Neural progenitor cell (in vitro differentiated cells): Measurements from ENCODE around the gene ABO.

Experiments used
- CTCF ChIP-seq: fragments of 200-600 bp; sonication (generic); IDR thresholded peaks from 2 replicates; pipeline ENCODE4 v1.5.1; 2017; ENCODE audit warnings: antibody characterized with exemption, mild to moderate bottlenecking
- EZH2phosphoT487 ChIP-seq: fragments of 200-600 bp; sonication (generic); IDR thresholded peaks from 2 replicates; pipeline ENCODE4 v1.6.1; 2017; ENCODE audit warnings: antibody characterized with exemption

- no peak for TF ChIP-seq EZH2phosphoT487
- no peak for TF ChIP-seq CTCF
Measured at GRCh38 chr9:133304477-133305377, 29.7 kb upstream of the ABO start.
